Activated CD4-positive, alpha-beta memory T cell treated with anti-CD3 and anti-CD28 coated beads for 36 hours (primary cell): ENCODE data around the gene MYH15. TPM values are rescaled to one million over a fixed set of nuclear protein-coding genes. Genes with fewer than 3 reads are reported as not detected.
"Not testable (repeated sequence)": the region's sequence is repeated elsewhere in the genome, so short reads cannot be mapped to it uniquely, and the experiment has no call there.

ENCODE experiments used
- CTCF ChIA-PET: fragments of 350-600 bp; sonication (Branson Sonifier 250); formaldehyde crosslinking; loops from one replicate; lab custom pipeline; 2021; ENCODE audit warnings: antibody characterized with exemption, inconsistent platforms; lab: Charles Lee
- POLR2A ChIA-PET: fragments of 350-600 bp; sonication (Branson Sonifier 250); formaldehyde crosslinking; loops from one replicate; lab custom pipeline; 2021; ENCODE audit warnings: antibody characterized with exemption; lab: Charles Lee
- DNase-seq: peaks from one replicate; pipeline ENCODE4 v3.0.0-alpha.2; 2020
- H3K27ac Mint-ChIP-seq: one replicate; pipeline ENCODE4 v1.8.0; 2021; ENCODE audit warnings: mixed read lengths
- H3K27me3 Mint-ChIP-seq: one replicate; pipeline ENCODE4 v1.8.0; 2021; ENCODE audit warnings: mixed read lengths
- H3K36me3 Mint-ChIP-seq: one replicate; pipeline ENCODE4 v1.8.0; 2021; ENCODE audit warnings: mixed read lengths
- H3K4me1 Mint-ChIP-seq: one replicate; pipeline ENCODE4 v1.8.0; 2021; ENCODE audit warnings: low read depth, mixed read lengths
- H3K4me3 Mint-ChIP-seq: one replicate; pipeline ENCODE4 v1.8.0; 2021; ENCODE audit warnings: mild to moderate bottlenecking, mixed read lengths
- H3K9me3 Mint-ChIP-seq: one replicate; pipeline ENCODE4 v1.8.0; 2021; ENCODE audit warnings: mixed read lengths
- intact Hi-C: fragments of 100-400 bp; cut with micrococcal nuclease; formaldehyde crosslinking; loops from one replicate; pipeline ENCODE4 v1.15.1; 2023
- total RNA-seq, 2 experiments: library from RNA; stranded (reverse); gene quantifications; one replicate each; pipeline ENCODE4 v1.2.3, GENCODE V29; 2021

Gene MYH15
- total RNA-seq, 2 experiments from 2014 or later: 0.12 to 0.17 TPM

- POLR2A ChIA-PET, H3K27ac Mint-ChIP-seq, intact Hi-C loops, DNase-seq, H3K4me1 Mint-ChIP-seq, H3K27me3 Mint-ChIP-seq, H3K36me3 Mint-ChIP-seq, H3K4me3 Mint-ChIP-seq, H3K9me3 Mint-ChIP-seq: not testable (repeated sequence)
- CTCF ChIA-PET: interaction anchor here (0.5 kb wide), 1 partner anchor 19 kb away, joined by 3 read pairs; no protein-coding TSS in a partner anchor
Observed at GRCh38 chr3:108378952-108379342, 131.4 kb downstream of the MYH15 start.

- H3K27me3 Mint-ChIP-seq: no peaks in the 10 kb centered on the region
- ChIA-PET POLR2A (no interaction called here), CTCF (no interaction called here)
- intact Hi-C loops: no loop called here
- no peak overlapping the region for H3K4me3 Mint-ChIP-seq
- peaks cover 3% of the 10 kb centered on the region for H3K9me3 Mint-ChIP-seq
- H3K27ac Mint-ChIP-seq: no peak overlapping the region
- DNase-seq: no peak
- H3K4me1 Mint-ChIP-seq: no peaks in the 10 kb centered on the region
- no peaks in the 10 kb centered on the region for H3K36me3 Mint-ChIP-seq
Observed at GRCh38 chr3:108378153-108378951, 132.0 kb downstream of the MYH15 start.

- H3K36me3 Mint-ChIP-seq: no peaks in the 10 kb centered on the region
- no peak overlapping the region for H3K27ac Mint-ChIP-seq
- H3K4me1 Mint-ChIP-seq: no peaks in the 10 kb centered on the region
- no peak overlapping the region for H3K4me3 Mint-ChIP-seq
- intact Hi-C loops: no loop called here
- CTCF ChIA-PET: no interaction called here
- H3K9me3 Mint-ChIP-seq: peaks cover 3% of the 10 kb centered on the region
- H3K27me3 Mint-ChIP-seq: no peaks in the 10 kb centered on the region
- POLR2A ChIA-PET: no interaction called here
- no peak for DNase-seq
Observed at GRCh38 chr3:108377384-108377783, 133.0 kb downstream of the MYH15 start.

- H3K27ac Mint-ChIP-seq: no peak overlapping the region
- ChIA-PET POLR2A (no interaction called here), CTCF (no interaction called here)
- intact Hi-C loops: no loop called here
- peaks cover 3% of the 10 kb centered on the region for H3K9me3 Mint-ChIP-seq
- H3K27me3 Mint-ChIP-seq: no peaks in the 10 kb centered on the region
- H3K4me3 Mint-ChIP-seq: no peak overlapping the region
- H3K4me1 Mint-ChIP-seq: no peaks in the 10 kb centered on the region
- H3K36me3 Mint-ChIP-seq: no peaks in the 10 kb centered on the region
- no peak for DNase-seq
Observed at GRCh38 chr3:108376026-108376425, 134.4 kb downstream of the MYH15 start.

- CTCF ChIA-PET: no interaction called here
- DNase-seq: no peak
- Mint-ChIP-seq H3K36me3 (no peaks in the 10 kb centered on the region), H3K4me1 (no peaks in the 10 kb centered on the region), H3K27me3 (no peaks in the 10 kb centered on the region), H3K27ac (no peak overlapping the region), H3K4me3 (no peak overlapping the region), H3K9me3 (no peaks in the 10 kb centered on the region)
- POLR2A ChIA-PET: no interaction called here
- intact Hi-C loops: no loop called here
Observed at GRCh38 chr3:108359011-108359410, 151.4 kb downstream of the MYH15 start.

GRCh38 chr3:108357042-108357441 is 153.4 kb downstream of the MYH15 start:
- H3K27me3 Mint-ChIP-seq: no peaks in the 10 kb centered on the region
- no peak overlapping the region for H3K27ac Mint-ChIP-seq
- POLR2A ChIA-PET: no interaction called here

GRCh38 chr3:108354562-108354961 is 155.8 kb downstream of the MYH15 start:
- H3K27me3 Mint-ChIP-seq: no peaks in the 10 kb centered on the region
- POLR2A ChIA-PET: no interaction called here
- no peaks in the 10 kb centered on the region for H3K9me3 Mint-ChIP-seq
- H3K4me3 Mint-ChIP-seq: no peak overlapping the region
- no peak overlapping the region for H3K27ac Mint-ChIP-seq
- CTCF ChIA-PET: no interaction called here
- intact Hi-C loops: no loop called here
- H3K36me3 Mint-ChIP-seq: no peaks in the 10 kb centered on the region
- DNase-seq: no peak
- no peaks in the 10 kb centered on the region for H3K4me1 Mint-ChIP-seq

More at GRCh38 chr3:108357042-108357441, 153.4 kb downstream of the MYH15 start:
- no peaks in the 10 kb centered on the region for H3K9me3 Mint-ChIP-seq
- H3K4me1 Mint-ChIP-seq: no peaks in the 10 kb centered on the region
- intact Hi-C loops: no loop called here
- H3K36me3 Mint-ChIP-seq: no peaks in the 10 kb centered on the region
- no peak overlapping the region for H3K4me3 Mint-ChIP-seq
- CTCF ChIA-PET: no interaction called here
- DNase-seq: no peak

GRCh38 chr3:108352176-108352575 is 158.2 kb downstream of the MYH15 start:
- Mint-ChIP-seq H3K36me3 (no peaks in the 10 kb centered on the region), H3K4me3 (no peak overlapping the region), H3K27ac (no peak overlapping the region), H3K9me3 (no peaks in the 10 kb centered on the region), H3K27me3 (peaks cover 3% of the 10 kb centered on the region), H3K4me1 (no peaks in the 10 kb centered on the region)
- POLR2A ChIA-PET: no interaction called here
- CTCF ChIA-PET: no interaction called here
- intact Hi-C loops: no loop called here
- no peak for DNase-seq

- DNase-seq: no peak
- Mint-ChIP-seq H3K4me3 (no peak overlapping the region), H3K9me3 (no peaks in the 10 kb centered on the region), H3K27ac (no peak overlapping the region), H3K4me1 (peaks cover 13% of the 10 kb centered on the region), H3K36me3 (no peaks in the 10 kb centered on the region), H3K27me3 (peaks cover 3% of the 10 kb centered on the region)
- POLR2A ChIA-PET: no interaction called here
- CTCF ChIA-PET: interaction anchor here (1.1 kb wide), 1 partner anchor 193 kb away, joined by 3 read pairs; no protein-coding TSS in a partner anchor
- intact Hi-C loops: no loop called here
Observed at GRCh38 chr3:108346301-108347227, 163.8 kb downstream of the MYH15 start.

- H3K4me1 Mint-ChIP-seq: peaks cover 13% of the 10 kb centered on the region
- peaks cover 3% of the 10 kb centered on the region for H3K27me3 Mint-ChIP-seq
Observed at GRCh38 chr3:108345492-108346205, 164.7 kb downstream of the MYH15 start.

GRCh38 chr3:108343491-108343890 is 166.9 kb downstream of the MYH15 start:
- no peaks in the 10 kb centered on the region for H3K9me3 Mint-ChIP-seq
- no peak overlapping the region for H3K4me3 Mint-ChIP-seq
- intact Hi-C loops: loop anchor here (1.0 to 5.0 kb wide), 6 partner anchors 14 to 134 kb away; partner anchors contain the start of genes HHLA2 and IFT57
- DNase-seq: no peak
- H3K27me3 Mint-ChIP-seq: peaks cover 3% of the 10 kb centered on the region
- H3K36me3 Mint-ChIP-seq: no peaks in the 10 kb centered on the region
- peaks cover 13% of the 10 kb centered on the region for H3K4me1 Mint-ChIP-seq
- no peak overlapping the region for H3K27ac Mint-ChIP-seq
- ChIA-PET CTCF (interaction anchor here (0.7 to 2.8 kb wide), 6 partner anchors 14 to 190 kb away, joined by 3 to 8 read pairs (median 4); no protein-coding TSS in a partner anchor), POLR2A (interaction anchor here (0.6 to 0.8 kb wide), 2 partner anchors 47 to 49 kb away, joined by 3 read pairs; partner anchors contain the start of gene HHLA2)

More at GRCh38 chr3:108345492-108346205, 164.7 kb downstream of the MYH15 start:
- Mint-ChIP-seq H3K27ac (no peak overlapping the region), H3K4me3 (no peak overlapping the region), H3K9me3 (no peaks in the 10 kb centered on the region), H3K36me3 (no peaks in the 10 kb centered on the region)
- intact Hi-C loops: no loop called here
- ChIA-PET POLR2A (no interaction called here), CTCF (interaction anchor here (1.1 kb wide), 1 partner anchor 192 kb away, joined by 3 read pairs; no protein-coding TSS in a partner anchor)
- no peak for DNase-seq
